Astrocyte of the spinal cord (primary cell): ENCODE results near the gene DMBX1.

Experiments
- DNase-seq: peaks from one replicate; pipeline ENCODE4 v3.0.0; 2011; ENCODE audit warnings: low read depth, low spot score
- H3K4me3 ChIP-seq: 2 replicates; pipeline ENCODE4 v1.5.1; 2011; ENCODE audit warnings: low read depth, mild to moderate bottlenecking, low read length, moderate library complexity
- CTCF ChIP-seq: IDR thresholded peaks from 2 replicates; pipeline ENCODE4 v1.5.1; 2012; ENCODE audit warnings: low read depth, mild to moderate bottlenecking, low read length, inconsistent platforms
- in situ Hi-C: cut with HindIII; loops from 2 replicates; pipeline ENCODE4 v1.10.0; 2017; ENCODE audit warnings: low sequenced_read_pairs

Gene DMBX1

DNA sequence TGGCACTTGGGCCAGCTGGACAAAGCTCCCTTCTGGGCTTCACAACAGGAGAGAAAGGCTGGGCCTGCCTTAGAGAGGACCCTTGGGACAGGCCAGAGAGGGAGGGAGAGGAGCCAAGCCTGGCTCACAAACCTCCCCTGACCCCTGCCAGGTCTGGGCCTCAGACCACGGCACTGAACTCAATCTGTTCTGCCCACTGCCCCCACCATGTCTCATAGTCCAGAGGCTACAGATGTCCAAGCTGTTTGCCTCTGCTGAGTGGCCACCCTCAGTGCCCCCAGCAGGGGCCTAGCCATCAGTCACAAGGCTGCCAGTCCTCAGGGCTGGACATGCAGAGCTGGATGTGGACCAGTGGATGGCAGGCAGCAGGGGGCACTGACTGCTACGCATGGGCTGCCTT, 13.0 kb upstream of the DMBX1 start:
- in situ Hi-C loops = no loop called here
- TF ChIP-seq CTCF = no peak
- no peak overlapping the region for H3K4me3 ChIP-seq
- DNase-seq = no peak

GRCh38 chr1:46477153-46477929, 12.3 kb upstream of the DMBX1 start:
- peak; percentile 92 for TF ChIP-seq CTCF
- in situ Hi-C loops = no loop called here
- H3K4me3 ChIP-seq = no peak overlapping the region
- DNase-seq = peak; percentile 64

GRCh38 chr1:46478721-46479485, 10.7 kb upstream of the DMBX1 start:
- in situ Hi-C loops = no loop called here
- no peak for DNase-seq
- no peak overlapping the region for H3K4me3 ChIP-seq
- no peak for TF ChIP-seq CTCF

DNA sequence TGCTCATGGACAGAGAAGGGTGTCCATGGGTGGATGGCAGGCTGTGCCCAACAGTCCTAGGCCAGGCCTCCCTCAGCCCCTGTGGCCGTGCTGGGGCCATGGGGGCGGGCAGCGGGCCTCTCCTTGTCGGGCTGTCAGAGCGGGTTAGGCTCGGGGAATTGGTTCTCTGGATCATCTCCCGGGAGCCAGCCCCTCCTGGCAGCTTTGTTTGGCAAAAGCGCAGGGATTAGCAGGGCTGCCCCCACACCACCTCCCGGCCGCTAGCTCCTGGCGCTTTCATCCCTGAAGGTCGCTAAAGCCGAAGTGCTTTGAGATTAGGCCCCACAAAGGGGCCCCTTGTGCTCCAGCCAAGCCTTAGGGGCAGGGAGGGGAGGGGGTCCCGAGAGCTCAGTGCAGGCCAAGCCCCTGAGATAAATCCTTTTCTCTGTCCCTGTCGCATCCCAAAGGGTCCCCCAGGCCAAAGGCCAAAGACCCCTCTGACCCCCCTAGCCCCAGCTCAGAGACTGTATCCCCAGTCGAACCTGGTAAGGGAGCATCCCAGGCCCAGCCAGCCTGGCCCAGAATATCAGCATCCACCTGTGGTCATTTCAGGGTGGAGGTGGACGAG, 9.8 kb upstream of the DMBX1 start:
- no peak for TF ChIP-seq CTCF
- in situ Hi-C loops = no loop called here
- H3K4me3 ChIP-seq = no peak overlapping the region
- DNase-seq = no peak

GRCh38 chr1:46480959-46481646, 8.5 kb upstream of the DMBX1 start:
- no peak overlapping the region for H3K4me3 ChIP-seq
- no peak for DNase-seq
- in situ Hi-C loops = no loop called here
- no peak for TF ChIP-seq CTCF

- in situ Hi-C loops = no loop called here
- TF ChIP-seq CTCF = no peak
- H3K4me3 ChIP-seq = no peak overlapping the region
- DNase-seq = no peak
Measured at GRCh38 chr1:46481961-46482360, 7.7 kb upstream of the DMBX1 start.
